ENCODE results near the gene PLCH2. TPM values are rescaled to one million over a fixed set of nuclear protein-coding genes. Genes with fewer than 3 reads are reported as not detected.

The PLCH2 gene
- polyA plus RNA-seq, 1 of the 3 experiments (the other 2 are of a cell fraction), result 0.08 TPM

GRCh38 chr1:2519029-2519685 is 43.1 kb downstream of the PLCH2 start:
- H3K36me3 ChIP-seq (replicated peaks in 1 of 2; ENCODE audit: control insufficient read depth in 1 of 2, insufficient read depth in 2 of 2, low read length in 1 of 2), result peaks cover 5 to 71% of the 10 kb centered on the region in 2 experiments
- H2AFZ ChIP-seq (ENCODE audit: low read depth), result no peak overlapping the region
- H3F3A ChIP-seq (replicated peaks; ENCODE audit: insufficient read depth), result no peaks in the 10 kb centered on the region
- no peak overlapping the region for H3K4me2 ChIP-seq
- H3K4me1 ChIP-seq (ENCODE audit: control insufficient read depth in 1 of 2, insufficient read depth in 2 of 2, low read depth in 1 of 2, low read length in 1 of 2), result peaks cover 0 to 3% of the 10 kb centered on the region in 2 experiments; a peak in 1 of 4 replicates
- H3K9me2 ChIP-seq, result no peaks in the 10 kb centered on the region
- ChIA-PET CTCF (interaction anchor here (0.7 to 1.0 kb wide), 2 partner anchors 9 to 19 kb away, joined by 3 read pairs; no protein-coding TSS in a partner anchor), POLR2A (interaction anchor here (1.5 kb wide), 1 partner anchor 12 kb away, joined by 5 read pairs; no protein-coding TSS in a partner anchor)
- H3K27me3 ChIP-seq (ENCODE audit: insufficient read depth), result no peaks in the 10 kb centered on the region
- H3K9me3 ChIP-seq, result no peaks in the 10 kb centered on the region
- H3K4me3 ChIP-seq (ENCODE audit: low read depth in 2 of 2, low read length in 1 of 2), result no peak overlapping the region
- H4K20me1 ChIP-seq (ENCODE audit: insufficient read depth), result peaks cover 20% of the 10 kb centered on the region
- H3K9ac ChIP-seq, result no peak overlapping the region
- no peak for DNase-seq
- H3K27ac ChIP-seq (ENCODE audit: low read depth in 2 of 2, low read length in 1 of 2), result no peak overlapping the region
- peaks cover 21% of the 10 kb centered on the region for H3K79me2 ChIP-seq (ENCODE audit: insufficient read depth)
- TF ChIP-seq MXI1 (IDR thresholded peaks at IDR 0.05; ENCODE audit: low read depth, low read length), result no peak
- no peak for TF ChIP-seq FOXM1 (IDR thresholded peaks at IDR 0.05; ENCODE audit: low read depth)
- TF ChIP-seq FOXJ3 (CRISPR knock-in tag; IDR thresholded peaks at IDR 0.05), result no peak
- no peak for TF ChIP-seq ELF1 (IDR thresholded peaks at IDR 0.05)
- TF ChIP-seq EZH2phosphoT487 (IDR thresholded peaks at IDR 0.05; ENCODE audit: borderline replicate concordance, low read depth), result no peak
- TF ChIP-seq RFX5 (IDR thresholded peaks at IDR 0.05; ENCODE audit: low read length), result no peak
- TF ChIP-seq ZBTB33 (IDR thresholded peaks at IDR 0.05; ENCODE audit: borderline replicate concordance, low read depth), result no peak
- no peak for TF ChIP-seq USF1 (IDR thresholded peaks at IDR 0.05; ENCODE audit: borderline replicate concordance, low read depth)
- no peak for TF ChIP-seq CTCF (IDR thresholded peaks at IDR 0.05)
- no peak for TF ChIP-seq GATA2 (CRISPR knock-in tag; IDR thresholded peaks at IDR 0.05)
- TF ChIP-seq JUND (IDR thresholded peaks at IDR 0.05), result no peak
- no peak for TF ChIP-seq SMC3 (IDR thresholded peaks at IDR 0.05; ENCODE audit: low read depth, low read length)
- no peak for TF ChIP-seq NRF1 (IDR thresholded peaks at IDR 0.05; ENCODE audit: low read depth, low read length)
- no peak for TF ChIP-seq MEF2A (IDR thresholded peaks at IDR 0.05; ENCODE audit: borderline replicate concordance, low read depth)
- TF ChIP-seq GABPA (IDR thresholded peaks at IDR 0.05; ENCODE audit: low read depth), result no peak
- TF ChIP-seq FOSL2 (IDR thresholded peaks at IDR 0.05; ENCODE audit: borderline replicate concordance, low read depth), result no peak
- TF ChIP-seq TCF12 (IDR thresholded peaks at IDR 0.05), result no peak
- WGBS (ENCODE audit: low lambda C conversion rate), result 94% methylated on average over 25 of the region's 25 CpGs
